Retinal pigment epithelial cell (primary cell): Measurements from ENCODE around the gene PAMR1.

Experiments
- DNase-seq: peaks from one replicate; pipeline ENCODE4 v3.0.0-alpha.2; 2010; ENCODE audit warnings: low read depth
- H3K4me3 ChIP-seq: 2 replicates; pipeline ENCODE4 v1.5.1; 2011; ENCODE audit warnings: mild to moderate bottlenecking, low read length, control low read depth, moderate library complexity
- CTCF ChIP-seq: conservative IDR thresholded peaks from 2 replicates; pipeline ENCODE4 v1.5.1; 2011; ENCODE audit warnings: low read depth, low read length, control low read depth, inconsistent platforms

Gene PAMR1

DNA sequence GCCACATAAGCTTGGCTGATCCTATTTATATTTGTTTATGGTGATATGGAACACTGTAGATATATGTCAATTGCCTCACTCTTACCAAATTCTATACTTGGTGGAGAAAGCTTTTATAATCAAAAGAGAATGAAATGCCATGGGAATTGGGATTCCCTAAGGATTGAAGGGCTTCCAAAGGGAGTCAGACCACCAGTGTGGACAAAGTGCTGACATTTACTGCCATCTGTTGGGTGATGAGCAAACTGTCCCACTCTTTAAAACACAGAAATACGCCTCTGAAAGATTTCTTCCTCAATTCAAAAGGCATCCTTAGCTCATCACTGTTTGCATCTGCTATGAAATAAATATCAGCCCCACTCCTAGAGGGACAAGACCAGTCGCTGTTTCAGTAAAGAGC is 113.1 kb downstream of the PAMR1 start:
- no peak for DNase-seq
- TF ChIP-seq CTCF = peak; percentile 59
- no peak overlapping the region for H3K4me3 ChIP-seq

DNA sequence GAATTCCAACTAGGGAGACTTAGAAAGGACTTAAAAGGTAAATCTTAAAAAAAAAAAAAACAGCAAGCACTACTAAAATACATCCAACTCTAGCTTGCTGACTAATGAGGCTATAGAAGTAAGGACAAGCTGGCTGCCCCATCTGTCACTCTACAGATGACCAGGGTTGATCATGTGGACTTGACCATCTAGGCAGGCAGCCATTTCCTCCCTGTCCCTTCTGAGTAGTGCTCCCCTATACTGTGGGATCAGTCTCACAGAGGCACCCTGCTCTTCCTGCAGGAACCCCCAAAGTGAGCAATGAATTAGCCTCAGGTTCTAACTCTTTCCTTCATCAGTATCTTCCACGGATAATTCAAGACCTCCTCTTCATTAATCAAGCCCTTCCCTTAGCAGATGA is 118.4 kb downstream of the PAMR1 start:
- DNase-seq = no peak
- TF ChIP-seq CTCF = no peak
- no peak overlapping the region for H3K4me3 ChIP-seq

- no peak overlapping the region for H3K4me3 ChIP-seq
- DNase-seq = no peak
Measured at GRCh38 chr11:35404388-35404775, 121.0 kb downstream of the PAMR1 start.

DNA sequence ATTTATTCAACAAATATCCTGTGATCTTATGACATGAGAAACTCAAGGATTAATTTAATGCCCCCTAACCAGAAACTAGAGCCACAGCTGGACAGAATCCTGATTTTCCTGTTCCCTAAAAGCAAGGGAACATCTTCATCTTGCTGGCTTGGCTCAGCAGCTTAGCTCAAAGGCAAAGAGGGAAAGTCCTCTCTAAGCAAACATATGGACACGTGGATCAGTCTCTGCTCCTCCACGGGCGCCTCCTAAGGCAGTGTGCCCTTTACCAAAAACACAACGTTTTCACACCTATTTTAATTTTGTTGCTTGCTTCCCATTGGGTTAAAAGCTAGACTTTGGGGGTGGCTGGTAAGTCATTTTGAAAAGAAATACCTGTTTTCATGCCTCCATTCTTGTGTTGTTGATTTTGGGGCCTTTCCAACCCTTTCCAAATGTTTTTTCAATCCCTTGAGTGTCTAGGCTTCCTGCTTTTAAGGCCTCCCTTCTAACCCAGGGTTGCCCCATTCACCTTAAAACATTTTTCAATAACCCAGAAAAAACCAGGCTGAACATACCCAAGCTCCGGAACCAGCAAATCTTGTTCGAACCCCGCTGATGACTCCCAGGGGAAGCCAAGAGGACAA is 121.5 kb downstream of the PAMR1 start:
- H3K4me3 ChIP-seq = no peak overlapping the region
- DNase-seq = no peak
- TF ChIP-seq CTCF = no peak

More at GRCh38 chr11:35404388-35404775, 121.0 kb downstream of the PAMR1 start:
- TF ChIP-seq CTCF = peak; percentile 69

DNA sequence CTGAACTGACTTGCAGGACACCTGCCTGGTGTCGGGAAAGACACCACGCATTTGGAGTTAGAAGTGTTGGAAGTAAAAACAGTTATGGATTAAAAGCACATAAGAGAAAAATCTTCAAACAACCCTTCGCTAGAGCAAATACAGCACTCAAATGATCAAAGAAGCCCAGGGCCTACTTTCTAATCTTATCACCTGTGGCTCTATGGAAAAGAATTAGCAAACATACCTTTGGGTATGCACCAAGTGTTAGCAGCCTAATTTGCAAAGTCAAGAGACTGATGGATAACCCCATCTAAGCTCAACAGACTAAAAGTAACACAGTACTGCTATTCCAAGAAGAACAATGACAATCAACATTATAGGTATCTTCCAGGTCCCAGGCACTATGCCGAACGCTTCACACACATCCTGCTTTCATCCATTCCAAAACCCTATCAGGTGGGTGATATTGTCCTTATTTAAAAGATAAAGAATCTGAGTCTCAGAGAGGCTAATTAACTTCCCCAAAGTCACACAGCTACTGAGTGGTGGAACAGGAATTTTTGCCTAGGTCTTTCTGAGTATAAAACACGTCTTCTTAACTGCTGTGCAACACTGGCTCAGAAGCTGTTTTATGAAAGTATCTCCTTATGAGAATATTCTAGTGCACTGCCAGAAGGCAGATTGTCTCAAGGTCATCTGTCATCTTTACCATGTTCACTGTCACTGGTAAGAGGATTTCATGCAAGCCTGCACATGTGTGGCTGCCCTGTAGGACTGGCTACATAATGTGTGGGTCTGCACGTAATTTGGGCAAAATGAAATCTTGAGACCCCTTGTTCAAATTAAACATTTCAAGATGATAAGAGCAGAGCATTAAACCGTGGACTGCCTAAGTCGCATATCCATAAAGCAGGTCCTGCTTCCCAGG is 122.4 kb downstream of the PAMR1 start:
- no peak for DNase-seq
- H3K4me3 ChIP-seq = no peak overlapping the region
- no peak for TF ChIP-seq CTCF

- H3K4me3 ChIP-seq = no peak overlapping the region
- TF ChIP-seq CTCF = no peak
- DNase-seq = no peak
Measured at GRCh38 chr11:35398881-35399280, 126.5 kb downstream of the PAMR1 start.

DNA sequence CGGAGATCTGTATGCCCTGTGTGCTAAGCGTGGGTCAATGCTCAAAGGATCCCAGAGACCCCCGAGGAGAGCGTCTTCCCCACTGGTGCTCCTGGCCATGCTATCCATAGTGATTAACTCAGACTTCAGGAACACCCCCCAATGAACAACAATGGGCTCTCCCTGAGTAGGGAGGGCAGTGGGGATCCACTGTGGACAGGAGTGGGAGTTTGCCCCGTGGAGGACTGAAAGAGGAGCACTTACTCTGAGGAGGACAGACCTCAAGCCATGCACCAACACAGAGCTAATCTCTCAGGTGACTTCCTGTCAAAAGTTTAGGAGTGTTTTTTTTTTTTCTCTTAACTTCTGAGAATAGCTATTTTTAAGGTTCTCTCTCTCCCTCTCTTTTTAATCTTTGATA is 130.5 kb downstream of the PAMR1 start:
- TF ChIP-seq CTCF = no peak
- H3K4me3 ChIP-seq = no peak overlapping the region
- no peak for DNase-seq
